Measurements from ENCODE around the gene SCG2. TPM values are rescaled to one million over a fixed set of nuclear protein-coding genes. Genes with fewer than 3 reads are reported as not detected.

Gene SCG2
- polyA plus RNA-seq, 1 donor from 2014 or later: 37.3 TPM

DNA sequence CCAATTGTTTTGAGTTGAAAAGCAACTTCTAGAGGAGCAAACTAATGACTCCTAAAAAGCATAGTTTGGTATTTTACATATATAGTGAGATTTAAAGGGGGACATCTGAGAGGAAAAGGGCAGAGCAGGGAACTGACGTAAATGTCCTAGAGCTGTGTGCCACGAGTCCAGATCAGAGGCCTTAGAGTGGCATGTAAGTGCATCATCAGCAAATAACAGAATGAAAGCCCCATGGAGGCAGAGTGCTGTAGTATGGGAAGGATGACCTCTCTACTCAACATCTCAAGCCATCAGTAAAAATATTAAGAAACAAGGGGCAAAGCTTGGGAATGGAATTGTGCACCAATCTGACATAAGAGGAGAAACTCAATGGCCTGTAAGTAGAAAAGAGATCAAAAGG lies 31.4 kb downstream of the SCG2 start:
- TF ChIP-seq RAD21 (conservative IDR thresholded peaks at IDR 0.05): no peak
- no peaks in the 10 kb centered on the region for H3K9me2 ChIP-seq (ENCODE audit: insufficient read depth, low read length)
- no peak overlapping the region for H2AFZ ChIP-seq (ENCODE audit: low read depth, low read length)
- H3K4me2 ChIP-seq (ENCODE audit: low read length): no peak overlapping the region
- H4K20me1 ChIP-seq (ENCODE audit: insufficient read depth): no peaks in the 10 kb centered on the region
- H3K4me3 ChIP-seq (ENCODE audit: low read length): no peak overlapping the region
- H3K27me3 ChIP-seq (ENCODE audit: insufficient read depth, low read depth, low read length): no peaks in the 10 kb centered on the region
- H3K79me2 ChIP-seq (replicated peaks; ENCODE audit: insufficient read depth, low read length): no peaks in the 10 kb centered on the region
- no peak overlapping the region for H3K27ac ChIP-seq (ENCODE audit: low read length)
- no peaks in the 10 kb centered on the region for H3K36me3 ChIP-seq (ENCODE audit: insufficient read depth, low read length)
- H3K9ac ChIP-seq (ENCODE audit: low read length): no peak overlapping the region
- no peaks in the 10 kb centered on the region for H3K9me3 ChIP-seq (ENCODE audit: low read length)
- H3F3A ChIP-seq (ENCODE audit: insufficient read depth, low read length, poor library complexity, severe bottlenecking): no peaks in the 10 kb centered on the region

- Histone ChIP-seq H2AFZ (ENCODE audit: low read depth, low read length) (no peak overlapping the region), H3K79me2 (replicated peaks; ENCODE audit: insufficient read depth, low read length) (no peaks in the 10 kb centered on the region), H3K4me2 (ENCODE audit: low read length) (no peak overlapping the region), H3K9me3 (ENCODE audit: low read length) (no peaks in the 10 kb centered on the region), H3F3A (ENCODE audit: insufficient read depth, low read length, poor library complexity, severe bottlenecking) (no peaks in the 10 kb centered on the region), H3K4me3 (ENCODE audit: low read length) (no peak overlapping the region), H4K20me1 (ENCODE audit: insufficient read depth) (no peaks in the 10 kb centered on the region), H3K27me3 (ENCODE audit: insufficient read depth, low read depth, low read length) (no peaks in the 10 kb centered on the region), H3K9ac (ENCODE audit: low read length) (no peak overlapping the region), H3K27ac (ENCODE audit: low read length) (no peak overlapping the region), H3K36me3 (ENCODE audit: insufficient read depth, low read length) (no peaks in the 10 kb centered on the region), H3K9me2 (ENCODE audit: insufficient read depth, low read length) (no peaks in the 10 kb centered on the region)
- no peak for TF ChIP-seq SMC3 (conservative IDR thresholded peaks at IDR 0.05; ENCODE audit: poor library complexity)
- no peak for TF ChIP-seq TAF1 (IDR thresholded peaks at IDR 0.05; ENCODE audit: low read depth)
- no peak for TF ChIP-seq REST (IDR thresholded peaks at IDR 0.05; ENCODE audit: borderline replicate concordance)
- TF ChIP-seq RAD21 (conservative IDR thresholded peaks at IDR 0.05): no peak
- no peak for TF ChIP-seq POLR2AphosphoS5 (IDR thresholded peaks at IDR 0.05)
- TF ChIP-seq EP300 (conservative IDR thresholded peaks at IDR 0.05; ENCODE audit: poor library complexity, severe bottlenecking): no peak
- no peak for TF ChIP-seq EZH2 (IDR thresholded peaks at IDR 0.05; ENCODE audit: borderline replicate concordance, insufficient read depth, low read length, poor library complexity, severe bottlenecking)
- TF ChIP-seq, protein P1, sequence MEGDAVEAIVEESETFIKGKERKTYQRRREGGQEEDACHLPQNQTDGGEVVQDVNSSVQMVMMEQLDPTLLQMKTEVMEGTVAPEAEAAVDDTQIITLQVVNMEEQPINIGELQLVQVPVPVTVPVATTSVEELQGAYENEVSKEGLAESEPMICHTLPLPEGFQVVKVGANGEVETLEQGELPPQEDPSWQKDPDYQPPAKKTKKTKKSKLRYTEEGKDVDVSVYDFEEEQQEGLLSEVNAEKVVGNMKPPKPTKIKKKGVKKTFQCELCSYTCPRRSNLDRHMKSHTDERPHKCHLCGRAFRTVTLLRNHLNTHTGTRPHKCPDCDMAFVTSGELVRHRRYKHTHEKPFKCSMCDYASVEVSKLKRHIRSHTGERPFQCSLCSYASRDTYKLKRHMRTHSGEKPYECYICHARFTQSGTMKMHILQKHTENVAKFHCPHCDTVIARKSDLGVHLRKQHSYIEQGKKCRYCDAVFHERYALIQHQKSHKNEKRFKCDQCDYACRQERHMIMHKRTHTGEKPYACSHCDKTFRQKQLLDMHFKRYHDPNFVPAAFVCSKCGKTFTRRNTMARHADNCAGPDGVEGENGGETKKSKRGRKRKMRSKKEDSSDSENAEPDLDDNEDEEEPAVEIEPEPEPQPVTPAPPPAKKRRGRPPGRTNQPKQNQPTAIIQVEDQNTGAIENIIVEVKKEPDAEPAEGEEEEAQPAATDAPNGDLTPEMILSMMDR (IDR thresholded peaks at IDR 0.05; ENCODE audit: poor library complexity, severe bottlenecking): no peak
- no peak for TF ChIP-seq MXI1 (conservative IDR thresholded peaks at IDR 0.05; ENCODE audit: poor library complexity, severe bottlenecking)
Measured at GRCh38 chr2:223566396-223566795, 35.8 kb downstream of the SCG2 start.

DNA sequence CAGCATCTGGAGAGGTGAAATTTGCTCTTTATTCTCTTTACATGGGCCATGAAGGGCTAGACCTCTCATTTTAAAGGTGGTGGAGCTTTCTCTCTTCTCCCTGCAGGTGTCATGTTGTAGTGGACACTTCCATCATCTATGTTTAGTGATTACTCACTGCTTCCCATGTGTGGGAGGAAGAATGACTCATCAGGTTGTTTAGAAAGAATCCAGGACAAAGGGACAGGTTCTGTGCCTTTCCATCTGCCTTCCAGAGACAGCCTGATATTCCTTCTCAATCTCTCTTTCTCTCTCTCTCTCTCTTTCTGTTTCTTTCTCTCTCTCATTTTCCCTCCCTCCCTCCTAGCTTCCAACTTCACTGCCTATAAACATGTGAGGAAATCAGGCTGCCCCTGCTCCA lies 38.7 kb downstream of the SCG2 start:
- H3K9ac ChIP-seq (ENCODE audit: low read length): no peak overlapping the region
- H3K4me3 ChIP-seq (ENCODE audit: low read length): no peak overlapping the region
- no peak overlapping the region for H3K27ac ChIP-seq (ENCODE audit: low read length)
- no peaks in the 10 kb centered on the region for H4K20me1 ChIP-seq (ENCODE audit: insufficient read depth)
- H3K4me2 ChIP-seq (ENCODE audit: low read length): no peak overlapping the region
- no peaks in the 10 kb centered on the region for H3F3A ChIP-seq (ENCODE audit: insufficient read depth, low read length, poor library complexity, severe bottlenecking)
- H3K79me2 ChIP-seq (replicated peaks; ENCODE audit: insufficient read depth, low read length): no peaks in the 10 kb centered on the region
- H3K36me3 ChIP-seq (ENCODE audit: insufficient read depth, low read length): no peaks in the 10 kb centered on the region
- H3K9me2 ChIP-seq (ENCODE audit: insufficient read depth, low read length): no peaks in the 10 kb centered on the region
- no peaks in the 10 kb centered on the region for H3K27me3 ChIP-seq (ENCODE audit: insufficient read depth, low read depth, low read length)
- no peak overlapping the region for H2AFZ ChIP-seq (ENCODE audit: low read depth, low read length)
- TF ChIP-seq SMC3 (conservative IDR thresholded peaks at IDR 0.05; ENCODE audit: poor library complexity) (no peak), RAD21 (conservative IDR thresholded peaks at IDR 0.05) (no peak), REST (IDR thresholded peaks at IDR 0.05; ENCODE audit: borderline replicate concordance) (no peak), EP300 (conservative IDR thresholded peaks at IDR 0.05; ENCODE audit: poor library complexity, severe bottlenecking) (no peak), POLR2AphosphoS5 (IDR thresholded peaks at IDR 0.05) (no peak), TAF1 (IDR thresholded peaks at IDR 0.05; ENCODE audit: low read depth) (no peak), MXI1 (conservative IDR thresholded peaks at IDR 0.05; ENCODE audit: poor library complexity, severe bottlenecking) (no peak), EZH2 (IDR thresholded peaks at IDR 0.05; ENCODE audit: borderline replicate concordance, insufficient read depth, low read length, poor library complexity, severe bottlenecking) (no peak)
- TF ChIP-seq, protein P1 (IDR thresholded peaks at IDR 0.05; ENCODE audit: poor library complexity, severe bottlenecking): no peak
- H3K9me3 ChIP-seq (ENCODE audit: low read length): no peaks in the 10 kb centered on the region
